HG02588 (cell line): ENCODE data around the gene CNTNAP2.
"Not testable (repeated sequence)": the region's sequence is repeated elsewhere in the genome, so short reads cannot be mapped to it uniquely, and the experiment has no call there.

ENCODE experiments used
- ATAC-seq: cut with Tn5 transposase; IDR thresholded peaks from one replicate; pipeline ENCODE4 v1.9.1; 2021; ENCODE audit warnings: mild to moderate bottlenecking, moderate library complexity; ENCODE audit not compliant: unreplicated experiment

CNTNAP2 gene

DNA sequence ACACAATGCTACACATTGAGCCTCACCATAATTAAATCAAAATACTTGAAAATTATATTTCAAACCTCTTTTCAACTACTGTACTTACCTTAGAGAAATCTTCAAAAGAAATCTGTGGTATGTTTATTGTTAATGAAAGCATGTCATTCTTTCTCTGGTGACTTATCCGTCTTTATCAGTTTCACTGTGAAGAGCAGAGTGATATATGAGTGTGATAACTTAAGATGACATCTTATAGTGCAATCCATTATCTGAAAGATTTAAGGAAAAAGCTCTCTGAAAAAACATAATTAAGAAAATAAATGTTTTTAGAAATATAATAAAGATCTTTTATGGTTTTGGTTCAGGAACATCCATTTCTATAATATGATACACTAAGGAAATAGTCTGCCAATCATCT lies 1562.3 kb downstream of the CNTNAP2 start:
- no peak for ATAC-seq

DNA sequence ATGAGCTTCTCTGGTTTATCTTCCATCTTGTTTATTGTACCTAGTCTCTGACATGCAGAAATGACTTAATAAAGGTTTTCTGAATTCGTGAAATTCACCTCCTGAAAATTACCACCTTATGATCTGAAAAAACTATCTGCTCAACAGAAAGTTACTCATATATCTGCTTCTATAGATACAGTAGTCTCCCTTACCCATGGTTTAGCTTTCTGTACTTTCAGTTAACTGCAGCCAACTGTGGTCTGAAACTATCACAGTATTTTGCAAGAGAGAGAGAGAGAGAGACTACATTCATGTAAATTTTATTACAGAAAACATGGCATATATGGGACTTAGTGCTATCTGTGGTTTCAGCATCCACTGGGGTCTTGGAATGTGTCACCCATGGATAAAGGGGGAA lies 1564.9 kb downstream of the CNTNAP2 start:
- no peak for ATAC-seq

DNA sequence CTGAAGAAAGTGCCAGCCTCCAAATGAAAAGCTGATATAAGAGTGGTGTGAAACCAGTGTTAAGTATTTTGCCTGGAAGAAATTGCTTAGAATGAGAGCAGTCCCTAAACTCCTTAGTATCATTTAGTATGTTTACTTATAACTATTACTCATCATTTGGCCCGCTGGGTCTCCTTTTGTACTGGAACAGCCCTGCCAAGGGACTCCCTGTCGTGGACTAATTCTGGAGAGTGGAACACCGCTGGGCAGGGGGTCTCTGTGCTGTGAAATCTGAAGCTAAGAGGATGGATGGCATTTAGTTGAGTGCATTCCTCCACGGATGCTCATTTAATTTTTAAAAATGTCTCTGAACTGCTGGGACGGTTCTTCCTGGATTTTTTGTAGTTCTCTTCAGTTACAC lies 1584.1 kb downstream of the CNTNAP2 start:
- ATAC-seq = no peak

DNA sequence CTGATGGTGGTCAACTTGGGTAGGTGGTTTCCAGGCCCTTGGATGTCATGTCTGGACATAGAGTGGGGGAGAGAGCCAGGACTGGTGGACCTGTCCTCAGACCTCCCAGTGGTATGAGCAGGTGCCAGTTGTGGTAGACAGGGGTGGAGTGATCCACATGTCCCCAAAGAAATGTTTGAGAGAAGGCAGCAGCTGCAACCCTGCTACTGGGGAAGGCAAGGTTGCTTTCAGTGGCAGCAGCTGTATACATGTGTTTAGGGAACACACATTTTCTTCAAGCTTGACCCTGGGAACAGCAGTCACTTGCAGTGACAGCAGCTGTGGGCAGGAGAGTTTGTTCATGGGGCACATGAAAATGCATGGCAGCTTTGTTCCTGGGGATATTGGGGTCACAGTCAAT lies 1591.3 kb downstream of the CNTNAP2 start:
- ATAC-seq = no peak

DNA sequence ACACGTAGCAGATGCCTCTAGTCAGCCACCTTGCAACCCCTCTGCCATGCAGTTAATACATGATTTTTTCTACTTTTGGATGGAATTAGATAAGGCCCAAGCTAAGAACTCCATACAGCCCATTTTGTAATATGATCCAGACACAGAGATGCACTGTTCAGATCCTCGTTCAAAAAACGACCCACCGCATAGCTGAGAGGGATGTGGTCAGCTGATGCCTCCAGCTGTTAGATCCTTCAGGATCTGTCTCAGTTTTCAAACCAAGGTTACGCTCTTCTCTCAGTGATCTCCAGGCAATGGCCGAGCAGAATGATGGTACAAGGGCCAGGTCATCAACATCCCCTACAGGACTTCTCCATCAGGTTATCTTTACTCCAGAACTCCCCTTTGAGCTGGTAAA lies 1592.3 kb downstream of the CNTNAP2 start:
- no peak for ATAC-seq

GRCh38 chr7:147711447-147711846 lies 1594.8 kb downstream of the CNTNAP2 start:
- ATAC-seq = no peak

GRCh38 chr7:147721962-147722830 lies 1605.6 kb downstream of the CNTNAP2 start:
- ATAC-seq = no peak

GRCh38 chr7:147723536-147723935 lies 1606.9 kb downstream of the CNTNAP2 start:
- ATAC-seq = no peak

DNA sequence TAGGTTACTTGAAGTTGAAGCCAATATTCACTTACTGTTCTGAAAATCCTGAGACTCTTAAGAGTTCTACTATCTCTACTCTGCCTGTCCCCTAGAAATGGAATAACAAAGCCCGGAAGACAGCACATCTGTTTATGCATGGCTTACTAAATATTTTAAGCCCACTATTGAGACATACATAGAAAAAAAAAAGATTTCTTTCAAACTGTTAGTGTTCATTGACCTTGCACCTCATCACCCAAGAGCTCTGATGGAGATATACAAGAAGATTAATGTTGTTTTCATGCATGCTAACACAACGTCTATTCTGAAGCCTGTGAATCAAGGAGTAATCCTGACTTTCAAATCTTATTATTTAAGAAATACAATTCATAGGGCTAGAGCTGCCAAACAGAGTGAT lies 1614.7 kb downstream of the CNTNAP2 start:
- no peak for ATAC-seq

DNA sequence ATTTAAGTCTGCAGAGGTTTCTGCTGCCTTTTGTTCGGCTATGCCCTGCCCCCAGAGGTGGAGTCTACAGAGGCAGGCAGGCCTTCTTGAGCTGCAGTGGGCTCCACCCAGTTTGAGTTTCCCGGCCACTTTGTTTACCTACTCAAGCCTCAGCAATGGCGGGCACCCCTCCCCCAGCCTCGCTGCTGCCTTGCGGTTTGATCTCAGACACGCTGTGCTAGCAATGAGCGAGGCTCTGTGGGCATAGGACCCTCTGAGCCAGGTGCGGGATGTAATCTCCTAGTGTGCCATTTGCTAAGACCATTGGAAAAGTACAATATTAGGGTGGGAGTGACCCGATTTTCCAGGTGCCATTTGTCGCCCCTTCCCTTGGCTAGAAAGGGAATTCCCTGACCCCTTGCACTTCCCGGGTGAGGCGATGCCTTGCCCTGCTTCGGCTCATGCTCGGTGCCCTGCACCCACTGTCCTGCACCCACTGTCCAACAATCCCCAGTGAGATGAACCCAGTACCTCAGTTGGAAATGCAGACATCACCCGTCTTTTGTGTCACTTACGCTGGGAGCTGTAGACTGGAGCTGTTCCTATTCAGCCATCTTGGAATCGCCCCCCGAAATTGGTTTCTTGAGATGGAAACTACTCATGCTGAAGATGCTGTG lies 1621.1 kb downstream of the CNTNAP2 start:
- not testable (repeated sequence) for ATAC-seq

GRCh38 chr7:147742301-147742700 lies 1625.7 kb downstream of the CNTNAP2 start:
- no peak for ATAC-seq

- no peak for ATAC-seq
These were observed 1639.7 kb downstream of the CNTNAP2 start for GRCh38 chr7:147756300-147756699.

DNA sequence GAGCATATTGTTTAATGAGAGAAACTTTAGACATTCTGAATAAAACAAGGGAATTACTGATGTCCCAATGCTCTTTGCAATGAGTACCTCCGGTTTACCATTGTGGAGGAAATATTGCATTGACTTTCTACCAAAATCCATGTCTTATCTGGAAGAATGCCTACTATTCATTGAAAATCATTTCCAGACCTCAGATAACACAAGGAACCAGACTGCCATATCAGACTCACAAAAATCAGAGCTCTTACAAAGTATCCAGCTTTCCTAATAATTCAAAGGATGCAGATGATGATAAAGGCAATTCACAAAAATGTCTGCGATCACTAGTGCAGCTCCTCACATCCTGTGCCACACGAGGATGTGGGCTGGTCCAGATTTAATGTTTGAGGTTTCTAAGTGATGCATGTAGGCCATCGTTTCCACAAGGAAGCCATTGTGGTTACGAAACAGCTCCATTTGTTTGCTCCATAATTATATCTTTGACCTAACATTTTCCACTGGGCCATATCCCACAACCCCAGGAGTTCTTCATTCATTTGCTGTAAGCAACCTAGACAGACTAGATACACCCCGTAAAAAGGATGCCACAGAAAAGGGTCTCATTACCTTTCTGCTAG lies 1642.8 kb downstream of the CNTNAP2 start:
- ATAC-seq = no peak

GRCh38 chr7:147765301-147765700 lies 1648.7 kb downstream of the CNTNAP2 start:
- ATAC-seq = no peak

- no peak for ATAC-seq
These were observed 1654.7 kb downstream of the CNTNAP2 start for GRCh38 chr7:147771344-147771743.

DNA sequence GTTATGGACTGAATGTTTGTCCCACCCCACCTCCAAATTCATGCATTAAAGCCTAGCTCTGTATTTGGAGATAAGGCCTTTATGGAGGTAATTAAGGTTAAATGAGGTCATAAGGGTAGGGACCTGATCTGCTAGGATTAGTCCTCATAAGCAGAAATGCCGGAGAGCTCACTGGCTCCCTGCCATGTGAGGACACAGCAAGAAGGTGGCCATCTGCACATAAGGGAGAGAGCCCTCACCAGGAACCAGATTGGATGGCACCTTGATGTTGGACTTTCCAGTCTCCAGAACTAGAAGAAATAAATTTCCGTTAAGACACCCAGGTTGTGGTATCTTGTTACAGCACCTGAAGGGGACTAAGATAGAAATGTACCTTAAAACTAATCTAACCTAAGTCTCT lies 1657.9 kb downstream of the CNTNAP2 start:
- no peak for ATAC-seq

DNA sequence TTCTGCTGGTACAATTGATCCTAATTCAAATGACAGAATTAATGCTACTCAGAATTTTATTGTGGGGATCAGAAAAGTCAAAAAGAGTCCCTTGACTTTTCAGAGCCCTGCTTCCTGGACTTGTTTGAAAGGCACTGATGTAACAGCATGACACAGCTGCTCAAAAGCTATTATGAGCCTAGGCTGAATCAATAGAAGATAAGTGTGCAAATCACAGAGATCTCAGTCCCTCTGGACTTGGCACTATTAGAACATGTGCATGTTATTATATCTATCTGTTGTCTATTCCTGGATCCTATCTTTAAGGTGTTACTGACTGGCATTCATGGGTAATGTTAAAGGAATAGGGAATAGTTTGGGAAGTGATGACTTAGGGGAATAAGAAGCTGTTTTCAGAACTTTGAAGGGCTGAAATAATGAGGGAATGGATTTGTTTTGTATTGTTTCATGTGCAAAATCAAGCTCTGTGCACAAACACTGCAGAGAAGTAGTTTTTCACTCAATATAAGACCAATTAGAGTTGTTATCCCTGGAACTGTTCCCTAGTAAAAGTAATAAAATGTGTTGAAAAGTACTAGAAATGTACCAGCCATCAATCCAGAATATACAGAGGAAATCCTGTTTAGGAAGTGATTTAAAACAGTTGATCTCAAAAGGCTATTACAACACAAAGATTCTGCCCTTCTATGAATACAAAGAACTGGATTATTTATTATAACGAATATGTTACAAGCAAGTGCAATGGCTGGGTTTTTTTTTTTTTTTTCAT lies 1659.1 kb downstream of the CNTNAP2 start:
- no peak for ATAC-seq

DNA sequence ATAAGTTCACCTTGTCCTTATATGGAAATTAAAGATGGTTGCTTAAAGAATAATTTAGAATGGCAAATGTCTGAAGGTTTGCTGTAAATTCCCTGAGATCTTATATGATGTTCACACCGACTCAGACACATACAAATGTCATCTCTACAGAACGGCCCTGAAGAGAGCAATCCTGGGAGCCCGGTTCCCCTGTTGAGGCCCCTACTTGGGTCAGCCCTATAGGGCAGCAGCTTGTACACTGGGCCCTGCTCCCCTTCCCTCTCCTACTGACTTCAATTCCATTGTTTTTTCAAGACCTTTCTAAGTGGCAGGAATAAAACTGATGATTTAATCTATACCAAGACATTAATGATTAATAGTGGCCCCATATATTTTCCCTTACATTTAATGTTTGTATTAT lies 1660.7 kb downstream of the CNTNAP2 start:
- ATAC-seq = no peak

DNA sequence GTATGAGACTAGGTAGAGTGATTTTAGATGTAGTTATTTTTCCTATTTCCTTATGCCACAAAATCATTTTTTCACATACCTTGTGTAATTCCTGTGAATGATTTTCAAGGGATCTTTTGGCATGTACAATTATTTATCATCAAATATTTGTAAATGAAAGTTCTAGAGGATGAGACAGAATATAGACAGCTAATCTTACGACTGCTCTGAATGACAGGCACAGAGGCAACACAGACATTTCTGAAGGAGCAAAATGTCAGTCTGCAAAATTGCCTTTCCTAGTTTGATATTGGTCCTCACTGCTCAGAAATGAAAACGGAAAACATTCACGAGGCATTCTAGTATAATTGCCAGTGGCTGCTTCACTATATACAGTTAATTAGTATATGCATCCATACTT lies 1663.3 kb downstream of the CNTNAP2 start:
- ATAC-seq = no peak

- no peak for ATAC-seq
These were observed 1680.0 kb downstream of the CNTNAP2 start for GRCh38 chr7:147796581-147796980.

- no peak for ATAC-seq
These were observed 1681.4 kb downstream of the CNTNAP2 start for GRCh38 chr7:147798001-147798400.
